Activated CD8-positive, alpha-beta memory T cell treated with anti-CD3 and anti-CD28 coated beads for 24 hours (primary cell): ENCODE measurements around the gene ASIC2.
"Not testable (repeated sequence)": the region's sequence is repeated elsewhere in the genome, so short reads cannot be mapped to it uniquely, and the experiment has no call there.

Source experiments
- DNase-seq: peaks from one replicate; pipeline ENCODE4 v3.0.0-alpha.2; 2020

The ASIC2 gene

DNA sequence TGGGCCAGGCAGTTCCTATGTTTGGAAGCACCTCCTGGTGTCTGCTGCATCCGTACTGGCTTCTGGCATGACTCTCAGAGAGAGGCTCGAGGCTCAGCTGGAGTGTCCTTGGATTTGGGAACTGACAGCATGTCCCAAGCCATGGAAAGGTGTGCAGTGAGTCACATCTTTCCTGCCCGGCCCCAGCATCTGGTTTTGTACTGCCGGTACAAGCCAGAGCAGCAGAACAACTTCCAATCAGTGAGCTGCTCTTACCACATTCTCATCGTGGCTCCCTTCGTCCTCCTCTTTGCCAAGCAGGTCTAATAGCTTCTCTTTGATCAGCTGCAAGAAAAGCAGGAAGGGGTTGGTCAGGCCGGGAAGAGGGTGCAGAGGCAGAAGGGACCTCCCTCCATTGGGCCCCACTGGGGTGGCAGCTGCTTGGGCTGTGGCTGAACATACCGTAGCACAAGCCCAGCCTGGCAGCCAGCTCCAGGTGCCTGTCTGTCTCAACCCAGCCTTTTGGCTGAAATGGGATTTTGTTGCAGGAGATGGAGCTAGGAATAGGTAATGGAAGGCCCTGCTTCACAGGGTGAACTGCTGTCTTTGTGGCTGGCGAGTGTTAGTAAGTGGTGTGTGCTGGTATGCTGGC is 277.3 kb downstream of the ASIC2 start:
- no peak for DNase-seq

DNA sequence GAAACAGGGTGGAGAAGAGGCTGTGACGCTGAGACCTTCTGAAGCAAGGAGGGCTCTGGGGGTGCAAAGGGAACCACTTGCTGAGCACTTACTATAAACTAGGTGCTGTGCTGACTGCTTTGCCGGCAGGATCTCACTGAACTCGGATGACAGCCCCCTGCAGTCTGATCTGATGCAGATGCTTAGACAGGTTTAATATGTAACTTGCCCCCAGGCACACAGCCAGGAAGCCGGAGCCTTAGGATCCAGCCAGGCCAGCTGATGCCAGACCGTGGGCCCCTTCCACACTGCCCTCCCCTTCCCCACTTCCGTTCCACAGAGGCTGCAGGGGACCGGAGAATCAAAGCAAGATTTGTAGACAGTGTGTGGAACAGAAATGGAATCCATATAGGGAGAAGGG is 278.3 kb downstream of the ASIC2 start:
- DNase-seq, result no peak

DNA sequence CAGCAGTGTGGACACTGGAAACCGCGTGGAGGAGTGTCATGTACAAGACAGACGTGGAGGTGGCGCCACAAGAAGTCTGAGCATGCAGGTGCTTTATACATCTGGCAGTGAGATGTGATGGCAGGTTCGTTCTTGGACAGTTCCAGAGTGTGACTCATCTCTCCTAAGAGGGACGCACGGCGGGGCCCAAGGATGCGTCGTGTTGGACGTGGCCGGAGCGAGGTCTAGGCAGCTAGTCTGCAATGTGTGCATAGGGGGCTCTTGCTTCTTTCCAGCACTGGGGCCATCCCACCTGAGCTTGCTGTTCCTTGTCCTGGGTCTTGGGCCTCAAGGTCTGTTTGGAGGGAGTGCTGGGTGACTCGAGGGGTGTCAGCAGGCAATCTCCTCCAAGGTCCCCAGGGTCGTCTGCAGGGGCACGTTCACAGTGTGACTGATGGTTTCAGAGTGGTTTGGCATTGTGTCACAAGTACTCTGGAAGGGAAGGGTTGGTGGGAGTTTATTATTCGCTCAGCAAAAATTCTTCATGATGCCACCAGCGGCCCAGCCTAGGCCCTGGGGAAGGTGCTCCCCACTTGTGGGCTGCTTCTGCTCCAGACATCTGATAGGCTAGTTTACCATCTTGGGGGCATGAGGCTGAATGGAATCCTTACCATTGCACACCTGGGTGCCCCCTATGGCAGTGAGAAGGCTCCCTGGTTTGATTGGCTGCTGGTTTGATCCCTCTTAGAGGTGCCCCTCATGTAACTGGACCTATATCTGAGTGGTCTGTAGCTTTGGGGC is 279.3 kb downstream of the ASIC2 start:
- DNase-seq, result no peak

DNA sequence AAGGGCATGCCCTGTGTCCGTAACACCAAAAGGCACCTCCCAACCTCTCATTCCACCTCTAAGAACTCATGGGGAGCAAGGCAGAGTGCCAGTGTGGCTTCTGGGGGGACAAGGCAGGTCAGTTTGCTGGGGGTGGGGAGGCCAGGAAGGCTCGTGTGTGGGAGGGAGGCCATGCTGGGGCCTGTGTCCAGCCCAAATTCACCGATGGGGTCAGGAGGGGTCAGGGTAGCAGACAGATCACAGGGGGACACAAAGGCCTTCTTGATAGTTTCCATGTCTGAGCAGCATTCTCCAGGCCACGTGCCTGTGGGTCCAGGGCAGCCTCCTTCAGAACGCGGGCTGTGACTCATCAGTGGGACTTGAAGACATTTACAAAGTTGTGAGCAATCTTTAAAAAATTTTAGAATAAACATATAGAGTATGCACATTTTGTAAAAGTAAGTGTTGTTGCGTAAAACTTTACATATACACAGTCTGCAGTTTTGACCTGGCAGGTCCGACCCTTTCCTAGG is 280.5 kb downstream of the ASIC2 start:
- no peak for DNase-seq

DNA sequence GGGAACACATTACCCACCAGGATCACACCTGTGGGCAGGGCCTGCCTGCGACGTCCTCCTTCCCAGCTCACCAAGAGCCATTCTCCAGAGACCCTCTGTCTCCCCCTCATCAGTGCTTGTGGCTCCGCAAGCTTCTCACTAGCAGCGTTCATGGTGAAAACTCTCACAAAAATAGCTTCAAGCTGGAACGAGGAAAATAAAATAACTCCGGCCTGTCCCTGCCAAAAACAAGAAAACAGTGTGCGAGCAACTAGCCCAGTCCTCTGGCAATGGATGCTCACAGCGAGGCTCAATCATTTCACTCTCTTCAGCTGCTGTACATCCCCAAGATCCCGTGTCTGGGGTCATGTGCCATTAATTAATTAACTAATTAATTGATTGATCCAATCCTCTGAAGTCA is 283.5 kb downstream of the ASIC2 start:
- no peak for DNase-seq

DNA sequence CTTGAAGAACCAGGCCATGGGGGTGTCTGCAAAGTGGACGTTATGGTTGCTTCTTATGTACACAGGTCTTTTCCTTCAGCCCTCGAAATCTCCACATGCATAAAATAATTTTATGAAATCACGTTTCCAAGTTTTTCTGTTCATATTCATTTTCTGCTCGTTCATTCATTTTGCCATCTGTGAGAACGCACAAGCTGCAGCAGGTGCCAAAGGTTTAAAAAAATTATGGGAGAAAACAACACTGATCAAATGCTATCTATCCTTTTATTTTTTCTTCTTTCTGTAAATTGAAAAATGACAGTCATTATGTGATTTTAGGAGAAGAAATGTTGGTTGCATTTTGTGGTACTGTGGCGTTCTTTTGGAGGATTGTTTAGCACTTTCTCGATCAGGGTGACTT is 285.9 kb downstream of the ASIC2 start:
- no peak for DNase-seq

DNA sequence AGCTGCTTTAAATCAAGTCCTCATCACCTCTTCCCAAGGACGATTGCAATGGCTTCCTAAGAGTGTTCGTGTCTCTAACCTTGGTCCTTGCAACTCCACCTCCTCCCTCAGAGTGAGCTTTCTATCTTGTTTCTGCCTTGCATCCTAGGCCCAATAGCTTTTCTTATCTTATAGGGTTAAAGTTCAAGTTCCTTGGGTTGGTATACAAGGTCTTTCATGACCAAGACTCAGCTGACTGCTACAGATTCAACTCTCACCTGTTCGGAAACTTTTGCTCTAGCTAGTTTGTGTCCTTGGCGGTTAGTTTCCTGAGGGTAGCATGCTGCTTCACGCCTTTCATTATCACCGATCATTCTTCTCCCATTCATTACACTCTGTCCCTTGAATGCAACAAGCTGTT is 290.8 kb downstream of the ASIC2 start:
- DNase-seq, result no peak

DNA sequence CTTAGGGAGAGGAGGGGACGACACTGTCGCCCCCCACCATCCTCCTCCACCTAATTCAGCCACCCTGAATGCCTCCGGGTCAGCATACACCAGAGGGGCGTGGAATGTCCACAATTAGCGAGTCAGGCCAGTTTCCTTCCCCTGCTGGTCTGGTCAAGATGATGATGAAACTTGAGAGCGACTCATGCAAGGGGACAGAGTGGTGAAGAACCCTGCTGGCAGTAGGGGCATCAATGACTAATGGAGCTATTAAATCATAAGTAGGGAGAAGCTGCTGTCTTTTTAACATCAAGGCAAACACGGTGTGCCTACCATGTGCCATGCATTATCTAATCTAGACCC is 294.2 kb downstream of the ASIC2 start:
- no peak for DNase-seq

DNA sequence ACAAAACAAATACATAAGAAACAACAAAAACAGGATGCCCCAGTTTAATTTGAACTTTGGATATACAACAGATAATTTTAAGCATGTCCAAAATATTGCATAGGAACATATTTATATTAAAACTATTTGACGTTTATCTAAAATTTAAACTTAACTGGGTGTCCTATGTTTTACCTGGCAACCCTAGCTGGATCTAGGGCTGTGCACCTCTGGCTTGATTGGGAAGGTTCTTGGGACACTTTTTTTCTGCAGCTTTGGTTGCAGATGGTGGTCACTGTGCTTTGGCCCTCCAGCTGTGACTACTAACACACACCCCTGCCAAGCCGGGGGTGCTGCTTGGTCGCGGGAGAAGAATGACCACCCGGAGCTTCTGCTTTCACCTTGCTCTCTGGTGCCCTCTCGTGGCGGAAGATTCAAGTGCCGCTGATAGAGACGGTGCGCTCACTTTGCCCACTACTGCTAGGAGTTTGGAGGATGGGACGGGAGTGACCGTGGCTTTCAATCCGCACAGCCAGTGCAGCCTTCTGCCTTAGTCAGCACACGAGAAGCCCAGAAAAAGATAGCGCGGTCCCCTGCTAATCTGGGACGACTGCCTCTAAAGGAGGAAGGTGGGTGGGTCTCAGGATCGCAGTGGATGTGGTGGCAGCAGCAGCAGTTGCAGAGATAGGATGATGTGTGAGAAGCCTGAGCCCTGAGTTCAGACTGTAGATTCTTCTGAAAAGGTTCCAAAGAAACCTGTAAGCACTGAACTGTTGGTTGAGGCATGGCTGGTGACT is 294.8 kb downstream of the ASIC2 start:
- DNase-seq, result peak; percentile 91

DNA sequence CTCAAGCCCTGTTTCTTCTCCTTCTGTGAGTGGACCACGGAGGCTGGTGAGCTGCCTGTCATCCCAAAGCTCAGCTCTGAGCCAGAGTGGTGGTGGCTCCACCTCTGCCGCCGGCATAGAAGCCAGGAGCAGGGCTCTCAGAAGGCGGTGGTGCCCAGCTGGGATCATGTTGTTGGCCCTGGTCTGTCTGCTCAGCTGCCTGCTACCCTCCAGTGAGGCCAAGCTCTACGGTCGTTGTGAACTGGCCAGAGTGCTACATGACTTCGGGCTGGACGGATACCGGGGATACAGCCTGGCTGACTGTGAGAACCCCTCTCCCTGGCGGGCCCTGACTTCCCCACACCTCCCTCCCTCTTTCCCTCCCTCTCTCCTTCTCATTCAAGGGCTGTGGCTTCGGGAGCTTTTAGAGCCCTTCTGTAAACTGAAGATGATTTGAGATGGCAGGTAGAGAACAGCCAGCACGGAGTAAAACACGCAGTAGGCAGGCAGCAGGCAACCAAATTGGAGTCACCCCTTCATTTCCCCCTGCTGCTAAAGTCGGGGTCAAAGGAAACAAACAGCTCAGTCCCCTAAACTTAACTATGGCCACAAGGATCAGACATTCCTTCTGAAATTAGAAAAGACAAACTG is 297.6 kb downstream of the ASIC2 start:
- no peak for DNase-seq

DNA sequence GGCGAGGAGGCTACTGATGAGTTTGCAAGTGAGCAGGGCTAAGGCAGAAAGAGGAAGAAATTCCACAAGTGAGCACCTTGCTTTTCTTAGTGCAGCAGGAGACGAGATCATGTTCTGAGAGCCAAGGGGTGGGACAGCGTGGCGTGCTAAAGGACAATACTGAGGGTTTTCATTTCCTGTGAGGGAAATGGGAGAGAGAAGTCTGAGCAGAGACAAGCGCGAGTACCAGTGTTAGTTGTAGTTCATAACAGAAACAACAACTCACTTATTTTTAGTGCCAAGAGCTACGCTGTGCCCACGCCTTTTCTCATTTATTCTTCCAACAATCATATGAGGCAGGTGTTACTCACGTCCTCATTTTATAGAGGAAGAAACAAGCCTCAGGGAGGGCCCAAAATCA is 299.1 kb downstream of the ASIC2 start:
- DNase-seq, result no peak

DNA sequence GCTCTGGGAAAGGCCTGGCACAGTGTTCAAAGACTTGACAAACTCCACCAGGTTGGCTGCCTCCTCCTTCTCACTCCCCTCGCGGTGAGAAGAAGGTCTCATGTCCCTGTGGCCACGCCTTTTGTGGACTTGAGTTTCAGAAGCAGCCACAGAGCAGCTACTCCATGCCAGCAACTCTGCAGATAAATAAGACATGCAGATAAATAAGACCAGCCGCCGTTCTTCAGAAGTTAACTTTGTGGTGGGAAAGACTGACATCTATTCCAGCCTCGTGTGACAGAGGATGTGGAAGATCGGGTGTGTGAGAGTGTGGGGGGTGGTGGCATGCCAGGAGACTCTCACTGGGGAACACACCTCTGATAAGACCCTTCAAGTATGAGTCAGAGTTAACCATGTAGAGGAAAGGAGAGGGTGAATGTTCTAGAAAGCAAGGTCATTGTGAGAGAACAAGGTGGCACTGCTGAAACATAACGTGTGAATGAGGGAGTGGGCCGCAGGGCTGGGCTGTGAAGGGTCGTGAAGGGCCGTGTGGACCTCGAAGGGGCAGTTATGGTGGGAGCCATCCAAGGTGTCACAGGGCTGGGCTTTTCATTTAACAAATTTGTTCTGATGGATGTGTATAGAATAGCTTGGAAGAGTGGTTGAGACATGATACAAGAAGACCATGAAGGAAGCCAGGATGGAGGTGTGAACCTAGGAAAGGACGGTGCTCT is 300.6 kb downstream of the ASIC2 start:
- DNase-seq, result no peak

DNA sequence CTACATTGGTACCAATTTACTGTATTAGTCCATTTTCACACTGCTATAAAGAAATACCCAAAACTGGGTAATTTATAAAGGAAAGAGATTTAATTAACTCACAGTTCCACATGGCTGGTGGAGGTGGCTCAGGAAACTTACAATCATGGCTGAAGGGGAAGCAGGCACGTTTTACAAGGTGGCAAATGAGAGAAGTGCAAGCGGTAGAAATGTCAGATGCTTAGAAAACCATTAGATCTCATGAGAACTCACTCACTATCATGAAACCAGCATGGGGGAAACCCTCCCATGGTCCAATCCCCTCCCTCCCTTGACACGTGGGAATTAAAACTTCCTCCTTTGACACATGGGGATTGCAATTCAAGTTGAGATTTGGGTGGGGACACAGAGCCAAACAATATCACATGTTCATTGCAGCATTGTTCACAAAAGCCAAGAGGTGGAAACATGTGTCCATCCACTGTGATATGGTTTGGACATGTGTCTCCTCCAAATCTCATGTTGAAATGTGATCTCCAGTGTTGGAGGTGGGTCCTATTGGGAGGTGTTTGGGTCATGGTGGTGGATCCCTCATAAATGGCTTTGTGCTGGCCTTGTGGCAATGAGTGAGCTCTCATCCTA is 304.5 kb downstream of the ASIC2 start:
- no peak for DNase-seq

DNA sequence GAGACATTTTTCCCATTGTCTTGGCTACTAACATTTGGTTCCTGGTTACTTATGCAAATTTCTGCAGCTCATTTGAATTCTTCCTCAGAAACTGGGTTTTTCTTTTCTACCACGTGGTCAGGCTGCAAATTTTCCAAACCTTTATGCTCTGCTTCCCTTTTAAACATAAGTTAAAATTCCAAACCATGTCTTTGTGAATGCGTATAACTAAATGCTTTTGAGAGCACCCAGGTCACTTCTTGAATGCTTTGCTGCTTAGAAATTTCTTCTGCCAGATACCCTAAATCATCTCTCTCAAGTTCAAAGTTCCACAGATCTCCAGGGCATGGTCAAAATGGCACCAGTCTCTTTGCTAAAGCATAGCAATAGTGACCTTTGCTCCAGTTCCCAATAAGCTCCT is 305.2 kb downstream of the ASIC2 start:
- DNase-seq, result not testable (repeated sequence)

DNA sequence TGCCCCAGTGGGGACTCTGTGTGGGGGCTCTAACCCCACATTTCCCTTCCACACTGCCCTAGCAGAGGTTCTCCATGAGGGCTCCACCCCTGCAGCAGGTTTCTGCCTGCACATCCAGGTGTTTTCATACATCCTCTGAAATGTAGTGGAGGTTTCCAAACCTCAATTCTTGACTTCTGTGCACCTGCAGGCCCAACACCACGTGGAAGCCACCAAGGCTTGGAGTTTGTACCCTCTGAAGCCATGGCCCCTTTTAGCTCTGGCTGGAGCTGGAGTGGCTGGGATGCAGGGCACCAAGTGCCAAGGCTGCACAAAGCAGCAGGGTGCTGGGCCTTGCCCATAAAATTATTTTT is 305.7 kb downstream of the ASIC2 start:
- not testable (repeated sequence) for DNase-seq

DNA sequence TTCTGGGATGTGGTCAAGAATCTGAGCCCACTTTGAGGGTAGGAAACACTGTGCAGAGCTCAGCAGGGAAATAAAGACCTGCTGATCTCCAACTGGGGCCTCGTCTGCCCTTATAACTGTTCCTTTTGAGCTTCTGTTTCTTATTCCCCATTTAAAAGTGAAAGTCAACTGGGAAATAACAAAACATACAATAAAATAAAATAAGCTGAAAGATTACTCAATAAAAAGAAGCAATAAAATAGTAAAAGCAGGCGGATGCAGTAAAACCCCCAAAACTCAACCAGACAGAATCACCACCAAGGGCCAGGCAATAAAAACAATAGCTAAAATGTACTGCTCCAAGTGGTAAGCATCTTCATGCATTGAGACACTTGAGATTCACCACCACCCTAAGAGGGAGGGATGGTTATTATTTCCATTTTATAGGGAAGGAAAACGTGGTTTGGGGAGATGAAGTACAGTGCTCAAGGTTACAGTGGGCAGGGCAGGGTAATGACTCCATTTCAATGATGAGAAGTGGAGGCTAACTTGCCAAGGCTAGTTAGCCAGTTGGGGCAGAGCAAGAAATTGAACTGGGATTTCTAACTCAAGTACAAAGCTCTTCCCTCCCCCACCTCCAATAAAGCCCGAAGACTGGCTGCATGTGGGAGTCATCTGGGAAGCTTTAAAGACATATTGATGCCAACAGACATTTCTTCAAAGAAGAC is 307.9 kb downstream of the ASIC2 start:
- DNase-seq, result no peak

DNA sequence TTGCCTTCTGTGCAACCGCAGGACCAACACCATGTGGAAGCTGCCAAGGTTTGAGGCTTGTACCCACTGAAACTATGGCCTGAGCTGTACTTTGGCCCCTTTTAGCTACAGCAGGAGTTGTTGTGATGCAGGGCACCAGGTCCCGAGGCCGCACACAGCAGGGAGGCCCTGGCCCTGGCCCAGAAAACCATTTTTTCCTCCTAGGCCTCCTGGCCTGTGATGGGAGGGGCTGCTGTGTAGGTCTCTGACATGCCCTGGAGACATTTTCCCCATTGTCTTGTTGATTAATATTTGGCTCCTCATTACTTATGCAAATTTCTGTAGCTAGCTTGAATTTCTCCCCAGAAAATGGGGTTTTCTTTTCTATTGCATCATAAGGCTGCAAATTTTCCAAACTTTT is 311.5 kb downstream of the ASIC2 start:
- DNase-seq, result not testable (repeated sequence)

DNA sequence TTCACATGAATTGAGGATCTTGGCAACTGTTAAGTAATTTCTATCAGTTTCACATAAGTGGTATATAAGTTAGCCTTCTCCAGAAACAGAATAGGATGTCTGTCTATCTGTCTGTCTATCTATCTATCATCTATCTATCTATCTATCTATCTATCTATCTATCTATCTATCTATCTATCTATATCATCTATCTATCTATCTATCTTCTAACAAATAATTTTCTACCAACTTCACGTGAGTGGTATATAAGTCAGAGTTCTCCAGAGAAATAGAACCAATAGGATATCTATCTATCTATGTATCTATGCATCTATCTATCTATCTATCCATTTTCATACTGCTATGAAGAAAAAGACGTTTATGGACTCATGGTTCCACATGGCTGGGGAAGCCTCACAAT is 312.9 kb downstream of the ASIC2 start:
- no peak for DNase-seq

DNA sequence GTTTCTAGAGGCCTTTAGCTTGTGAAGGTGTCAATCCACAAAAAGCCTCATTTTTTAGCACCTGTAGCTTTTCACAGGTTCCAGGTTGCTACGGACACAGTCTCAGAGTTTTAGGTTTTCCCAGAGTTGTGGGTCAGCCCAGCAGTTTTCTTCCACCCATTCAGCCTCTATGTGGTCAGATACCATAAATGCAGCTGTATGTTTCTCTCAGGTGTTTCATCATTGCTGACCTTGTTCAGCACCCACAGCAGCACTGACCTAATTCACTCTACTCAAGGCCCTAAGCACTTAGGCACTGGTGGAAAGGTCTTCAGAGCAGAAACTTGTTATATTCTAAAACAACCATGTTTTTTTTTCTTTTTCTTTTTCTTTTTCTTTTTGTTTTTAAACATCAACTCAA is 316.5 kb downstream of the ASIC2 start:
- DNase-seq, result no peak

DNA sequence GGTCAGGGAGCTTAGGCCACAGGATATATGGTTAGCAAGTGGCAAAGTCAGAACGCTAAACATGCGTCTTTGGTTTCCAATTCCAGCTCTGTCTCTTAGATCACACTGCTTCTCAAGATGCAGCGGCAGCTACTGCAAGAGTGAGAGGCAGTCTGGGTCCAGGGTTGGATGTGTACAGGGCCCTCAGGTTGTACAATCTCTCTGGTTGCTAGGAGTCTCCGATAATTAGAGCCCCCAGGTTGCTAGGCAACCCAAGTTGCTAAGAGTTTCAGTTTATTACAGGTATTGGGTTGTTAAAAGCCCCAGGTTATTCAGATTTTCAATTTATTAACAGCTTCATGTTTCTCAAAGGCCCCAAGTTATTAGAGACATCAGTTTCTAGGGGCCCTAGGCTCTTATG is 317.0 kb downstream of the ASIC2 start:
- DNase-seq, result no peak

DNA sequence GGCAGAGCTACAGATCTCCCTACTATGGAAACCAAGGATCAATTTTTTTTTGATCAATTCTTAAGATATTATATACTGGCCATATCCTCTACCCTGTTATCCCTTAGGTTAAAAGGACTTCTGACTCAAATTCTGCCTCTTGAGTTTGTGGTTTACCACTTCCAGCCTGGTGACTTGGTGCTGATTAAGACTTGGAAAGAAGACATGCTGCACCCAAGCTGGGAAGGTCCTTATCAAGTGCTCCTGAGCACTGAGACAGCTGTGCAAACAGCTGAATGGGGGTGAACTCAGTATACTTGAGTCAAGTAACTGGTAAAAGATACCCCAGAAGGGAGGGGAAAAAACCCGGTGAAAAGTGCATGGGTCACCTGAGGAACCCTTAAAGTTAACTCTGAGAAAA is 321.9 kb downstream of the ASIC2 start:
- no peak for DNase-seq

DNA sequence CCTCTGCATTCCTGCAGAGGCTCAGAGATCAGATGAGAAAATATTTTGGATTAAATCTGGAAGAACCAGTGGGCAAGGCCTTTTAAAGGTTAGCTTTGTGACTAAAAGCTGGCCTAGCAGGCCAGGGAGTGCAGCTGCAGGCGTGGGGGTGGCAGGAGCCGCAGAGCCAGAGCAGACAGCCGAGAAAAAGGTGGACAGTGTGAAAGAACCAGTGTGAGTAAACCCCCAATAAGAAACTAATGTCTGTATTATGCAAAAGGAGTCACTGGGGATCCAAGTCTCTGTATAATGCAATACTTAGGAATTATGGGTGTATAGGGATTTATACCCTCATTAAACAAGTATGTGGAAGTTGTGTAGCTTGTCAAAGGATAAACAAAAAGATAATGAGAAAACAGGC is 322.8 kb downstream of the ASIC2 start:
- DNase-seq, result no peak
